HG02798 (cell line): ENCODE measurements around the gene C6orf136.
A peak's percentile ranks its signal among the peaks of the same experiment; 100 is the strongest.

Experiments
- ATAC-seq: cut with Tn5 transposase; IDR thresholded peaks from one replicate; pipeline ENCODE4 v1.9.1; 2021; ENCODE audit warnings: mild to moderate bottlenecking; ENCODE audit not compliant: unreplicated experiment, poor library complexity

Gene C6orf136

GRCh38 chr6:30646450-30647241, at the start of gene C6orf136:
Gene C6orf136, plus strand, starts transcription at chr6:30647133. Its CDS starts 99 bp downstream, at chr6:30647232.
- ATAC-seq = peak; percentile 65

GRCh38 chr6:30597315-30598144, 49.4 kb upstream of the C6orf136 start:
- peak; percentile 70 for ATAC-seq

- no peak for ATAC-seq
These were observed 47.9 kb upstream of the C6orf136 start for GRCh38 chr6:30598912-30599624.

- ATAC-seq = no peak
These were observed 47.2 kb upstream of the C6orf136 start for GRCh38 chr6:30599625-30600324.

GRCh38 chr6:30600451-30600961, 46.4 kb upstream of the C6orf136 start:
- ATAC-seq = no peak

- no peak for ATAC-seq
These were observed 45.5 kb upstream of the C6orf136 start for GRCh38 chr6:30601436-30601814.

- ATAC-seq = no peak
These were observed 44.9 kb upstream of the C6orf136 start for GRCh38 chr6:30601815-30602641.

- no peak for ATAC-seq
These were observed 43.0 kb upstream of the C6orf136 start for GRCh38 chr6:30603961-30604360.

GRCh38 chr6:30610065-30610464, 36.9 kb upstream of the C6orf136 start:
- no peak for ATAC-seq

GRCh38 chr6:30611150-30611855, 35.6 kb upstream of the C6orf136 start:
- ATAC-seq = no peak

GRCh38 chr6:30611856-30612194, 35.1 kb upstream of the C6orf136 start:
- ATAC-seq = no peak

- ATAC-seq = no peak
These were observed 34.7 kb upstream of the C6orf136 start for GRCh38 chr6:30612213-30612612.

- ATAC-seq = no peak
These were observed 34.2 kb upstream of the C6orf136 start for GRCh38 chr6:30612687-30613248.

- no peak for ATAC-seq
These were observed 33.5 kb upstream of the C6orf136 start for GRCh38 chr6:30613251-30614043.

GRCh38 chr6:30614044-30614842, 32.7 kb upstream of the C6orf136 start:
- ATAC-seq = no peak

- ATAC-seq = peak; percentile 31
These were observed 32.1 kb upstream of the C6orf136 start for GRCh38 chr6:30614843-30615218.
